Activated CD4-positive, alpha-beta T cell treated with anti-CD3 and anti-CD28 coated beads for 48 hours (primary cell): ENCODE data around the gene TMEM123.

Experiments
- DNase-seq: peaks from one replicate; pipeline ENCODE4 v3.0.0-alpha.2; 2020

Gene TMEM123

DNA sequence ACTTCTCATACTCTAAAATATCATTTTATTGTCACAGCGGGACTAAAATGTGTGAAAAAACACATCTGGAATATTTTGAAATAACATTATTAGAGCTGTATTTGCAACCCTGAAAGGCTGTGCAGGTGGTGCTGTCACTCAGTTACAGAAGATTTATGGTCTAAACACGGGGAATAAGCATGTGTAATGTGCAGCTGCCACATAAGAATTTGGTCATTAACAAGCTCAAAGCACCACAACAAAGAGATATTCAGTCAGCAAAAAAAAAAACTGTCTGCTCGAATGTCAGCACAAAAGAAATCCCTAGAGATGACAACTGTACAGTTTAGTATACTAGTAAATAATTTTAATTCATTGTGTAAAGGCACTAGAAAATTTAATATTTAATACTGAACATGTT lies 31.3 kb downstream of the TMEM123 start:
- DNase-seq = no peak

DNA sequence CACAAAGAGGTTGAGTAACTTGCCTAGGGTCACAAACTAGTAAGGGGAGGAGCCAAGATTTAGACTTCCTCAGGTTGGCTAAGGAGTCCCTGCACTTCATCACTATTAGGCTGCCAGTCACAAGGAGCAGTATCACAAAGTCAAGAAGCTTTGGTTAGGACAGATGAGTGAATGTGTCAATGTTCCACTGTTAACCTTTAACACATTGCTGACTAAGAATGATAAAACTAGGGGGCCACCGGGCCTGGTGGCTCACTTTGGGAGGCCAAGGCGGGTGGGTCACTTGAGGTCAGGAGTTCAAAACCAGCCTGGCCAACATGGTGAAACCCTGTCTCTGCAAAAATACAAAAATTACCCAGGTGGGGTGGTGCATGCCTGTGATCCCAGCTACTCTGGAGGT lies 32.0 kb downstream of the TMEM123 start:
- peak; percentile 54 for DNase-seq

DNA sequence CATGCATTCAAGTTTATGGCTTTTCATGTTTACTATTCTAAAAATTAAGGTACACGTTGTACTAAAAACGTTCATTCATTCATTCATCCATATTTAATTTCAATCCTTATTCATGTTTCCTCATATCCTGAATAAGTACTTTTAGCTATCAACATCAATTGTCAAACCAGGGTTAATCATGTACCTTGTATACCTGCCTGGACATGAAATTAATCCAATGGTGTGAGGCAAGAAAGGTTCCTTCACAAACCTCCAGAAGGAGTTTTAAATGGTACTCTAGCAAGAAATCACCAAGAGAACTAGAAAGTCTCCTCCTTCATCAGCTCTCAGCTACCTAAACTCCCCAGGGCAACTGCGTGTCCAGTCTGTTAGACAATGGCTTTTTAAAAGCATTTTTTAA lies 33.4 kb downstream of the TMEM123 start:
- DNase-seq = no peak

DNA sequence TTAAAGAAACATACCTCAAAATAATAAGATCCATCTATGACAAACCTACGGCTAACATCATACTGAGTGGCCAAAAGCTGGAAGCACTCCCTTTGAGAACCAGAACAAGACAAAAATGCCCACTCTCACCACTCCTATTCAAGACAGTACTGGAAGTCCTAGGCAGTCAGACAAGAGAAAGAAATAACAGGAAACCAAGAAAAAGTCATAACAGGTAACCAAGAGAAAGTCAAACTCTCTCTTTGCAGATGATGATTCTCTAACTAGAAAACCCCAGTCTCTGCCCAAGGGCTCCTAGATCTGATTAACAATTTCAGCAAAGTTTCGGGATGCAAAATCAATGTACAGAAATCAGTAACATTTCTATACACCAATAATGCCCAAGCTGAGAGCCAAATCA lies 35.6 kb downstream of the TMEM123 start:
- DNase-seq = no peak

DNA sequence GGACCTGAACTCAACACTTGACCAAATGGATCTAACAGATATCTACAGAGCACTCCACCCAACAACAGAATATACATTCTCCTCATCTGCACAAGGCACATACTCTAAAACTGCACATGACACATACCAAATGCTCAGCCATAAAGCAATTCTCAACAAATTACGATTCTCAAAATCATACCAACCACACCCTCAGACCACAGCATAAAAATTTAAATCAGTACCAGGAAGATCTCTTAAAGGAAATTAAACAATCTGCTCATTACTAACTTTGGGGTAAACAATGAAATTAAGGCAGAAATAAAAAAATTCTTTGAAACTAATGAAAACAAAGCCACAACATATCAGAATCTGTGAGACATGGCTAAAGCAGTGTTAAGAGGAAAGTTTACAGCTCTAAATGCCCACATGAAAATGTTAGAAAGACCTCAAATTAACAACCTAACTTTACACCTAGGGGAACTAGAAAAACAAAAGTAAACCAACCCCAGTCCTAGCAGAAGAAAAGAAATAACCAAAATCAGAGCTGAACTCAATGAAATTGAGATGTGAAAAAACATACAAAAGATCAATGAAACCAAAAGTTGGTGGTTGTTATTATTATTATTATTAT lies 37.2 kb downstream of the TMEM123 start:
- DNase-seq = no peak

DNA sequence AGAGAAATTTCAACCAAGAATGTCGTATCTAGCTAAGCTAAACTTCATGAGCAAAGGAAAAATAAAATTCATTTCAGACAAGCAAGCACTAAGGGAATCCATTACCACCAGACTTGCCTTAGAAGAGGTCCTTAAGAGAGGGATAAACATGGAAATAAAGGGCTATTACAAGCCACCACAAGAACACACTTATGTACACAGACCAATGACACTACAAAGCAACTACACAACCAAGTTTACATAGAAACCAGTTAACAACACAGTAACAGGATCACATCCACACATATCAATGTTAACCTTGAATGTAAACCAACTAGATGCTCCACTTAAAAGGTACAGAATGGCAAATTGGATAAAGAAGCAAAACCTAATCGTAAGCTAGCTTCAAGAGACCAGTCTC lies 38.0 kb downstream of the TMEM123 start:
- no peak for DNase-seq

DNA sequence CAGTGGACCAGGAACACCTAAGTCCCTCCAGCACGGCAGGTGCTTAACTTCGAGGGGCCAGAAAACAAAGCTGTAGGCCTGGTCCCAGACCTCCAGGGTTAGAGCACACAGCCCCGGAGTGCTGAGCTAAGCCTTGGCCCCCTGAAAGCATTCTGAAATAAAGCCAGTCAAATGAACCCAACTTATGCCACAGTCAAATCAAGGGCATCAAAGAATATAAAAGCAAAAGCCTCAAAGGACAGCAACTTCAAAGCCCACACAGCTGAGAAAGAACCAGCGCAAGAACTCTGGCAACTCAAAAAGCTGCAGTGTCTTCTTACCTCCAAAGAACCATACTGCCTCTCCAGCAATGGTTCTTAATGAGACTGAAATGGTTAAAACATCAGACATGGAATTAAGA lies 39.1 kb downstream of the TMEM123 start:
- no peak for DNase-seq

DNA sequence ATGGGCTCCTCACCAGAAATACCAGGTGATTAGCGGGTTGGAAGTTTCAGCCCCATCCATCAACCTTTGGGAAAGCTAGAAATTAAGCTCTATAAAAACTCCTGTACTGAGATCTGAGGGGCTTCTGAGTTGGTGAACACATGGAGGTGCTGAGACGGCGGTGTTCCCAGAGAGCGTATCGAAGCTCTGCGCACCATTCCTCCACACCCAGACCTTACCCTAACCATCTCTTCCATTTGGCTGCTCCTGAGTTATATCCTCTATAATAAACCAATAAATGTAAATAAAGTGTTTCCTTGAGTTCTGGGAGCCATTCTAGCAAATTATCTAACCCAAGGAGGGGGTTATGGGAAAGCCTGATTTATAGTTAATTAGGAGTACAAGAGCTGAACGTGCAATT lies 41.4 kb downstream of the TMEM123 start:
- DNase-seq = no peak

DNA sequence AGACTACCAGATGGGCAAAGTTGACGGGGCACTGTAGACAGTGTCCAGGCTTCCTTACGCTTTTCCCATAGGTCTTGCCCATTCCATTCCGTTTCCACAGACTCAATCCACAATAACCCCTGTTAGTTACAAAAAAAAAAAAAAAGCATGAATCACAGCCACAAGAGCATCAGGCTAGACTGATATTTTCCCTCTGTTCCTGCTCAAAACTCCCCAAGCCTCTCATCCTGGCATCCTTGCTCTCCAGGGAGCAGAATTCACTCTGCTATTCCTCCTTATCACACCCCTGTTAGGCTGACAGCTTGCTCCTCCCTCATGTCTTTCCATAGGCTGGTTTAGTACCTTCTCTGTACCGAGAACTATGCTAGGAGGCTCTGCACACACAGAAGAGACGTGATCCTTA lies 42.2 kb downstream of the TMEM123 start:
- no peak for DNase-seq

DNA sequence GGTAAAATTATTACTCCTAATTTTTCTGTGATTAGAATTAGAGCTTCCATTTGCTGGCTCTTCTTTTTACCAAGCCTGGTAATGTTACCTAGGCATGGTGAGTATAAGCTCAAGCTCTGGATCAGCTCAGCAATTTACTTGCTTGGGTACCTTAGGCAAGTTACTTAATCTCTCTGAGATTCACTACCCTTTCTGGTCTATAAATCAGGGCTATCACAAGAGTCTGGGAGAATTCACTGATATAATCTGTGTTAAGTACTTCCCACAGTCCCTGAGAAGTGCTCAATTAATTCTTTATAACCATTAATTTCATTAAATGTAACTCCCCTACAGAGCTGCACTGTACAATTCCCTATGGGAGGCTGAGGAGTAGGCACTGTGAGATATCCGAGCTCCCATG lies 44.2 kb downstream of the TMEM123 start:
- no peak for DNase-seq

DNA sequence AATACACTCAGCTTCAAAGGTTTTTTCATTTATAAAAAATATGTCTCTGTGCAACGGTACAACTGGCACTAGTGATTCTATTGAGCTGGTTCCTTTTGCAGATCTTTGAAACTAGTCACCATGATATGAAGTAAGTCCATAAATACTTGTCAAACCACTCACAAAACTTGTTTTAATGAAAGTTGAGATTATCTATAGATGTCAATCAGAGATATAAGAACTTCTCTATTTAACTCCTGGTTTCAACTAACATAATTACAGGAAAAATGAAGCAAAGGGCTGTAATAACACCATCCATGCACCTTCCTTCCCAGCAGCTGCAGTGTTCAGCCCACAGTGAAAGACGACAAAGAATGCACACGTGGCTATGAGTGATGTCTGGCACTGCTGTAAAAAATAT lies 44.7 kb downstream of the TMEM123 start:
- DNase-seq = no peak

DNA sequence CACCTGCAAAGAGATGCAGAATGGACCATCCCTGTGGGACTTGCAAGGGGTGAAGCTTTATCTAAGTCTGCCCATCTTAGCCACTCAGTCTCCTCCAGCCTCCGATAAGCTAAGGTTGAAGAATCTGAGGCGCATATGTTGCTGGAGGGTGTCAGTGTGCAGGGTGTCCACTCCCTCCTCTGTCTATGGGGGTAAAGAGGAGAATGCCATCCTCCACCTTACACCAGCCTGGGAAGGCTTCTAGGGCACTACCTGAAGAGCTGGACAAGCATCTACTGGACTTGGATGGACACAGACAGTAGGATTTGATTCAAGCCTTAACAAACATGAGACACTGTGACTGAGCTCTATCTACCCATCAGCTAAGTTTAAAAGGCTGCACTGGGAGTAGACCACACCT lies 46.5 kb downstream of the TMEM123 start:
- no peak for DNase-seq

DNA sequence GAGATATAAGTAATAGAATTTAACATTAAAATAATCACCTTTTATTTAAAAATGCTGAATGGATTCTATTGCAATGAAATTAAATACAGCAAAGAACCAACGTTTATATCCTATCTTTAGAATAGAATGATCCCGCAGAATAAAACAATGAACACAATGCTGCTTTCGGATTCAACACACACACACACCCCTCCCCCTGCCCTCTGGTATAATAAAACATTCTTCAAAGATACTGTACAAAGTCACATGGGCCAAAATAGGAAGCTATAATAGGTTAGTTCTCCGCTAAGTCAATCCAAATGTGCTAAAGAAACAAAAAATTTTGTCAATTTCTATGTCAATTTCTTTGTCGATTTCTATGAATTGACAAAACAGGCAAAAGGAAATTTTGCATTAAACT lies 47.1 kb downstream of the TMEM123 start:
- DNase-seq = no peak

DNA sequence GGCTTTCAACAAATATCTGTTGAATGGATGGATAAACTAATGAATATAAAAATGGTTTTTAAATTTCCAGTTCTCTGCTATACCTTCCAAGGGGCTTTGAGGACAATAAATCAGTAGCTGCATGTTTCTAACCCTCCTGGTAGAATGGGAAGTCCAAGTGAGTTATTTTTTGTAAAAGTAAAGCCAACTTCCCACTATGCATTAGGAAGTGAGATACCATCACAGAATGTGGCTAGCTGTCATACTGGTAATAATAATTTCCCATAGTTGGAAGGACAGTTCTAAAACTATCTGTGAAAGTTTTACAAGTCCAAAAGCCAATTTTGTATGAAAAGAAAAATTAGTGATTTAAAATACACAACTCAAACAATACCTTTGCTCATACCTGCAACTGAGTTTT lies 50.0 kb downstream of the TMEM123 start:
- no peak for DNase-seq

DNA sequence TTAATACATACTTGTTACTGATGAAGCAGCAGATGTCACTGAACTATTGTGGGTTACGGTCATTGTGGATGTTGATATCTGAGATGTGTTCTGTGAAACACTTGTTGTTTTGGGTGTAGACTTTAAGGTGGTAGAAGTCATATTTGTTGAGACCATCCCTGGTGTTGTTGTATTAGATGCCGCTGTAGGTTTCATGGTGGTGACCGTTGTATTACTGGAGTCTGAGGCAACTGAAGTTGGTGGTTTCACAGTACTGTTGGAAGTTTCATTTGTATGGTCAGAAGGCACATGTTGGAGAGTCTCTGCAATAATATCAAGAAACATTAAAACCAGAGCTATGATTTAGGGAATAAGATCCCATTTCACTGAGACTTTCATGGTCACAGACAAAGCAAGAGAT lies 50.7 kb downstream of the TMEM123 start:
- no peak for DNase-seq

DNA sequence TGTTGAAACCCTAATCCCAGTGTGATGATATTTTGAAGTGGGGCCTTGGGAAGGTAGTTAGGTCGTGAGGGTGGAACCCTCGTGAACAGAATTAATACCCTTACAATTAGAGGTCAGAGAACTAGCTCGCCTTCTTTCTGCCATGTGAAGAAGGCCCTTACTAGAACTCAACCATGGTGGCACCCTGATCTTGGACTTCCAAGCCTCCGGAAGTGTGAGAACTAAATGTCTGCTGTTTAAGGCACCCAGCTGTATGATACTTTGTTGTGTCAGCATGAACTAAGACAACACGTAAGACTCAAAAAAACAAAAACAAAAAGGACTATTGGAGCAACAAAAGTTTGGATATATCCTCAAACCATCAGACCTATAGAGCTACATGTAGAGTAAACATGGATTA lies 52.0 kb downstream of the TMEM123 start:
- DNase-seq = no peak

DNA sequence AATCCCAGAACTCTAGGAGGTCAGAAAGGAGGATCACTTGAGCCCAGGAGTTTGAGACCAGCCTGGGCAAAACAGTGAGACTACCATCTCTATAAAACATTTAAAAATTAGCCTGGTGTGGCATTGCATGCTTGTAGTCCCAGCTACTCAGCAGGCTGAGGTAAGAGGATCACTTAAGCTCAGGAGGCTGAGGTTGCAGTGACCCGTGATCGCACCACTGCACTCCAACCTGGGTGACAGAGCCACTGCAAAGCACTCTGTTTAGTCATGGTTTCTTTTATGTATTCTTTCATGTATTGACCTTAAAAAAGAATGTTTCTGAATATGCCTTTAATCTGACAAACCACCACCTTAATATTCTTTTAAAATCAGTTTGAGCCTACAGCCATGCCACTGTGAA lies 53.4 kb downstream of the TMEM123 start:
- DNase-seq = no peak

DNA sequence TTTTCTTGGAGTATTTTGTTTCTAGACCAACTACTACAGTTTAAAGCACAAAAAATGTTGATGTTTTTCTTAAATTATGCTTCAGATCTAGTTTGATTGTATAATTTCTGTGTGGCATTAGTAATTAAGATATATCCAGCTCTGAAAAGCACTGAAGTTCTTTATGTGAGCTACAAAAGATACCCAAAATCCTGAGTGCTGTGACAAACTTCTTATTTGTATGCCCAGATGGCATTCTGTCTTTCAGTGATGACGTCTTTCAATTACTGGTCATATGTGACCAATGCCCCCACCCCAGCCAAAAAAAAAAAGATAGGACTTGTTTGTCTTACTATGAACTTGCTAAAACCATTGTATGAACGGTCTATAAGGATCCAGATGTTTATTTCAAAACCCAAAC lies 54.3 kb downstream of the TMEM123 start:
- DNase-seq = no peak

DNA sequence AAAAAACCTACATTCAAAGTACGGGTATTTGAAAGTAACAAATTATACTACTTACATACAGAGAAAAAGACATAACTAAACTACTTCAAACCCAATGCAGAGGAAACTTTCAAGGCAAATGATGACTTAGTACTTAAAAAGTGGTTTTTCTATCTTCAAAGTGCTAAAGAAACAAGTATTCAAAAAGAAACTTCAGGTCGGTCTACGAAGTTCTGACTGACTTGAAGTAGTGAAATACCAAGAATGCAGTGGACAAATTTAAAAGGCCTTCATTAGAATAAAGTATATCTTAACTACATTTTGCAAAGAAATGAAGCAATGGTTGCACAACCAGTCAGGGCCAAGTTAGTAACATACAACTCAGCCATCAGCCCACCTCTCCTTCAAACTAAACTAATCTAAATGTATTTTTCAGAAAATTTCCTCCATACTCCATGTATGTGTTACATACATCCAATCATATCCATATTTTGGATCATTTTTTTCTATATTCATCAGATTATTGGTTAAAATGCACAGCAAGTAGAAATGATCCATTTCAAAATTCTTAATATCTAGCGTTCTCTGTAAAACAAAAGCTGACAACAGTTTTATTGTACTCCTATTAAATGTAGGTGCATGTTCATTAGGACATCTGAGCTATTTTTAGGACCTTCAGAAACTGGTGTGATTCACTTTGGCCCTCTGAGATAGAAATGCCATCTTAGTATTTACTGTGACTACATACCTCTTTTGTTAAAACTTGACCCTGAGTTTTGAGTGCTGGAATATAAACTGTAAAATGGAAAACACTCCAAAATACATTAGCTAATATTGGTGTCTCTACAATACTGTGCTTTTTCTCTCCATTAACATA lies 55.6 kb downstream of the TMEM123 start:
- DNase-seq = no peak

DNA sequence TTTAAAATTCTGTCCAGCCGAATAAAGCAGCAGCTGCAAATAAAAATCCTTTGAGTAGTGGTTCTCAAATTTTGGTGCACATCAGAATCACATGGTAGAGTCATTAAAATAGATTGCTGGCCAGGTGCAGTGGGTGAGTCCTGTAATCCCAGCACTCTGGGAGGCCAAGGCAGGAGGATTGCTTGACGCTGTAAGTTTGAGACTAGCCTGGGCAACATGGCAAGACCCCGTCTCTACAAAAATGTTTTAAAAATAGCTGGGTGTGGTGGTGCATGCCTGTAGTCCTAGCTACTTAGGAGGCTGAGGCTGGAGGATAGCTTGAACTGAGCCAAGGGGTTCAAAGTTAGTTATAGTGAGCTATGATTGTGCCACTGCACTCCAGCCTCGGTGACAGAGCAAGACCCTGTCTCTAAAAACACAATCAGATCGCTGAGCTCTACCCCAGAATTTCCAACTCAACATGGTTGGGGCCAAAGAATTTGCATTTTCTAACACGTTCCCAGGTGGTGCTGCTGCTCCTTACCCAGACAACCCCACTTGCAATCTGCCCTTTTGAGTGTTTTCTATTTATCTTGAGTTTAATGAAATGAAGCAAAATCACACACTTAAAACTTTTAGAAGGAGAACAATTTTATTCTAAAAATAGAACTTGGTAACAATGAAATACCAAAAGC lies 56.7 kb downstream of the TMEM123 start:
- DNase-seq = no peak

DNA sequence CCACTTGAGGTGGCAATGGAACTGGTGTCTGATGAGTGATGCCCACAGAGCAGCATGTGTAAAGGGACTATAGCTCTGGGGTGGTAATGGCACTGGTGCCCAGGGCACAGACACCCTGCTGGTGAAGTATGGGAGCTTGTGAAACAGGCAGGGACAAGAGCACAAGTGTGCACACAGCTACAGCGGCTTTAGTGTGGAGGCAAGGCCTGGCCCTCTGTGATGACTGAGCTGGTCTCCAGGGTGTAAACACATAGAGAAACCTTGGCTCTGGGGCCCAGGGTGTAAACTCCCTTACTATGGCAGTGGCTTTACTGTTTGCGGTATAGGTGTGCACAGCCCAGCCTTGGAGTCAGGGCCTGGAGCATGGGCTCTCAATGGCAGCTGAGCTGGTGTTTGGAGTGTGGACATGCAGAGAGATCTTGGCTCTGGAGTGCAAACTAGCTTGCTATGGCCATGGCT lies 59.3 kb downstream of the TMEM123 start:
- no peak for DNase-seq

DNA sequence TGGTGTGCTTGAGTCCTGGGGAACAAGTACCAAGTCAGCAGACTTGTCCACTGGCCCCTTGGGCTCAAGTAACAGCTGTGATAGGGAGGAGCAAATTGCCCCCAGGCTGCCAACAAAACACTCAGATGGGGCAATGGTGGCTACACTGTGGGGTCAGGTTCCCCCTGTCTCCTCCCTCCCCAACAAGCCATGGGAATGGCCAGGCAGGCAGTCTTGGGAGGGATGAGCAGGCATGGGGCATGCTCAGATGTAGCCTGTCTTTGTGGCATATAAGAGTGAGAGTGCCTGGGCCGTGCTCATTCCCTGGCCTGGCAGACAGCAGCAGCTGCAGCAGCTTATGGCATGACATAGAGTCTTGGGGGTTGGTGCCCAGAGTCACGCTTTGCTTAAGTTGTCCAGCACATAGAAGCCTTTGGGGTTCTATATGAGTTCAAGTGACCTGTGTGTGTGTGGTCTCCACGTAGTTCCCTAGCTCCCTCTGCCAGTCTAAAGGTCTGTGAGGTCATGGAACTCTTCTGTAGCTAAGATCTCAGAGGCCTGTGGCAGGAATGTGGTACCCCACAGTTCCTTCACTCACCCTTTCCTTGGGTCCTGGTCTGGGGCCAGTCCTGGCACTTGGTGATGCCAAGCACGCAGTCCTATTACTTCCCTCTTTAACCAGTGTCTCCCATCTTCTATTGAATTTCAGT lies 60.9 kb downstream of the TMEM123 start:
- DNase-seq = no peak

DNA sequence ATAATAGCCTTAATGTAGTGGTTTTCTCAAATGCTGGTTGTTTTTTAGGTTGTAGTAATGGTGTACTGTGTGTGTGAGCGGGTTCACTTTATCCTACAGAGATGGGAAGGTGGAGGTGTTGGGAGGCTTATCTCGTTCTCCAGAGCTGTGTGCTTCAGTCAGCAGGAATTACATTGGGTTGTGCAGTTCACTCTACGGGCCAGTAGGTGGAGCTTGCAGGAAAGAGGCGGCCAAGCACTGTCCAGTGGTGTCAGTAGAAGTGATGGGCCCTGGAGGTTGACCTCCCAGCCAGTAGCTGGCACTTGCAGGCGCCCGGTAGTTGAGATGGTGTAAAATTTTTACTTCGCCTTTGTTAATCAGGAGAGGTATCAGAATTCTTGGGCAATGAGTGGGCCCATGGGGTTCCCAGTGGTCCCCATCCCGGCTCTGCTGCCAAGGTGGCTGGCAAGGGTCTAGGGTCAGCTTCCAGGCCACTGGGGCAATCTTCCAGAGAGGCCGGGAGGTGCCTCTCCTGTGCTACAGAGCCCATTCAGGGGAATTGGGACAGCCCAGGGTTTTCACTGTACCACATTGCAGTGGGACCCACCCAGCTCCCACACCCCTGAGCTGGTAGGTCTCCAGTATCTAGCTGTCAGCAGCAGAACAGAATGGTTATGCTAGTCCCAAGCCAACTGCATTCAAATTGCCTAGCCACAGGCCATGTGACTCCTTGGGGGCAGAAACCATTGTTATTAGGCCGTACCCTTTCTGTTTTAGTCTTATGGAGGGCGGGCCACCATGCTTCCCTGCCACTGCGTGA lies 61.7 kb downstream of the TMEM123 start:
- DNase-seq = peak; percentile 67
